HEK293 (cell line): ENCODE results near the gene LRRK1.

Source experiments
- CTCF ChIA-PET: fragments of 350-600 bp; formaldehyde crosslinking; extraction: SDS; loops from one replicate; lab custom pipeline; 2021; ENCODE audit warnings: antibody characterized with exemption; lab: Yijun Ruan, JAX
- POLR2A ChIA-PET: fragments of 300-600 bp; formaldehyde crosslinking; extraction: SDS; loops from one replicate; lab custom pipeline; 2020; ENCODE audit warnings: antibody characterized with exemption, inconsistent platforms; lab: Yijun Ruan, JAX
- H3K27ac ChIP-seq: fragments of 200-500 bp; sonication (Bioruptor generic); 2 replicates; pipeline ENCODE4 v1.5.1; 2014; ENCODE audit warnings: low read depth, low read length, control low read depth, inconsistent platforms; ENCODE audit errors: extremely low read depth
- H3K36me3 ChIP-seq, 2 experiments: fragments of 200-500 bp in 1 of 2; sonication (Bioruptor generic) in 1 of 2; 1 replicate in 1 of 2; 2 replicates in 1 of 2; pipeline ENCODE4 v1.5.1; 2014 to 2017; ENCODE audit warnings: inconsistent platforms in 2 of 2, low read length in 2 of 2; ENCODE audit not compliant: control insufficient read depth in 2 of 2, insufficient read depth in 1 of 2
- H3K4me1 ChIP-seq: fragments of 200-500 bp; sonication (Bioruptor generic); 2 replicates; pipeline ENCODE4 v1.5.1; 2014; ENCODE audit warnings: mild to moderate bottlenecking, low read length, inconsistent platforms; ENCODE audit not compliant: control insufficient read depth, insufficient read depth
- H3K4me3 ChIP-seq: 2 replicates; pipeline ENCODE4 v1.5.1; 2011; ENCODE audit warnings: low read depth, mild to moderate bottlenecking, control low read depth, low read length, moderate library complexity
- H3K9me3 ChIP-seq: fragments of 200-500 bp; sonication (Bioruptor generic); 2 replicates; pipeline ENCODE4 v1.5.1; 2014; ENCODE audit warnings: low read depth, low read length, inconsistent platforms; ENCODE audit not compliant: control insufficient read depth, insufficient read depth
- BCL6B ChIP-seq: fragments of 450-650 bp; formaldehyde crosslinking; IDR thresholded peaks from 2 replicates; pipeline ENCODE4 v1.5.1; 2017; ENCODE audit warnings: missing biosample characterization, missing genetic modification characterization
- SALL2 ChIP-seq: fragments of 450-650 bp; formaldehyde crosslinking; IDR thresholded peaks from 2 replicates; pipeline ENCODE4 v1.5.0; 2017; ENCODE audit warnings: missing biosample characterization, mild to moderate bottlenecking, missing genetic modification characterization, borderline replicate concordance
- ZBTB1 ChIP-seq: fragments of 450-650 bp; formaldehyde crosslinking; IDR thresholded peaks from 2 replicates; pipeline ENCODE4 v1.5.1; 2016; ENCODE audit warnings: missing biosample characterization, missing genetic modification characterization
- ZBTB17 ChIP-seq: fragments of 450-650 bp; formaldehyde crosslinking; IDR thresholded peaks from 2 replicates; pipeline ENCODE4 v1.5.1; 2016; ENCODE audit warnings: missing biosample characterization, missing genetic modification characterization
- ZBTB26 ChIP-seq: fragments of 450-650 bp; formaldehyde crosslinking; optimal IDR thresholded peaks from 2 replicates; pipeline ENCODE3; 2016; ENCODE audit warnings: missing biosample characterization, mild to moderate bottlenecking, missing genetic modification characterization
- ZEB2 ChIP-seq: fragments of 450-650 bp; formaldehyde crosslinking; IDR thresholded peaks from 2 replicates; pipeline ENCODE4 v1.5.1; 2016; ENCODE audit warnings: missing biosample characterization, missing genetic modification characterization
- ZFP41 ChIP-seq: fragments of 450-650 bp; formaldehyde crosslinking; IDR thresholded peaks from 2 replicates; pipeline ENCODE4 v1.5.1; 2016; ENCODE audit warnings: missing biosample characterization, missing genetic modification characterization, borderline replicate concordance
- ZNF18 ChIP-seq: fragments of 450-650 bp; formaldehyde crosslinking; IDR thresholded peaks from 2 replicates; pipeline ENCODE4 v1.5.1; 2016; ENCODE audit warnings: missing biosample characterization, missing genetic modification characterization
- ZNF24 ChIP-seq: fragments of 450-650 bp; formaldehyde crosslinking; IDR thresholded peaks from 2 replicates; pipeline ENCODE4 v1.5.1; 2016; ENCODE audit warnings: missing biosample characterization, missing genetic modification characterization
- ZNF416 ChIP-seq: fragments of 450-650 bp; formaldehyde crosslinking; IDR thresholded peaks from 2 replicates; pipeline ENCODE4 v1.5.1; 2016; ENCODE audit warnings: missing biosample characterization, missing genetic modification characterization
- ZNF426 ChIP-seq: fragments of 450-650 bp; formaldehyde crosslinking; IDR thresholded peaks from 2 replicates; pipeline ENCODE4 v1.5.1; 2017; ENCODE audit warnings: missing biosample characterization, missing genetic modification characterization, mild to moderate bottlenecking, inconsistent platforms, moderate library complexity
- ZNF48 ChIP-seq: fragments of 450-650 bp; formaldehyde crosslinking; IDR thresholded peaks from 2 replicates; pipeline ENCODE4 v1.5.1; 2016; ENCODE audit warnings: missing biosample characterization, missing genetic modification characterization
- ZNF610 ChIP-seq: fragments of 450-650 bp; formaldehyde crosslinking; IDR thresholded peaks from 2 replicates; pipeline ENCODE4 v1.5.1; 2016; ENCODE audit warnings: missing biosample characterization, missing genetic modification characterization, borderline replicate concordance
- ZNF621 ChIP-seq: fragments of 450-650 bp; formaldehyde crosslinking; IDR thresholded peaks from 2 replicates; pipeline ENCODE4 v1.5.1; 2017; ENCODE audit warnings: missing biosample characterization, missing genetic modification characterization
- ZNF677 ChIP-seq: fragments of 450-650 bp; IDR thresholded peaks from 2 replicates; pipeline ENCODE4 v1.5.0; 2018; ENCODE audit warnings: missing biosample characterization, mild to moderate bottlenecking, missing genetic modification characterization, moderate library complexity
- ZNF830 ChIP-seq: fragments of 450-650 bp; IDR thresholded peaks from 2 replicates; pipeline ENCODE4 v1.5.0; 2018; ENCODE audit warnings: missing biosample characterization, missing genetic modification characterization, low read depth, mild to moderate bottlenecking, moderate library complexity
- ZSCAN5A ChIP-seq: fragments of 450-650 bp; formaldehyde crosslinking; IDR thresholded peaks from 2 replicates; pipeline ENCODE4 v1.5.1; 2016; ENCODE audit warnings: missing biosample characterization, missing genetic modification characterization

Gene LRRK1

GRCh38 chr15:100958326-100959065 lies 39.3 kb downstream of the LRRK1 start:
- ChIA-PET POLR2A (no interaction called here), CTCF (interaction anchor here (2.6 kb wide), 1 partner anchor 50 kb away, joined by 9 read pairs; no protein-coding TSS in a partner anchor)
- H3K27ac ChIP-seq, result no peak overlapping the region
- TF ChIP-seq ZNF426 (tag by site-specific recombination), result no peak
- TF ChIP-seq, all 188 proteins: peak for 0
- Histone ChIP-seq H3K9me3 (no peaks in the 10 kb centered on the region), H3K4me3 (no peak overlapping the region), H3K4me1 (no peaks in the 10 kb centered on the region), H3K36me3 (no peaks in the 10 kb centered on the region)

GRCh38 chr15:100959066-100960050 lies 40.2 kb downstream of the LRRK1 start:
- Histone ChIP-seq H3K4me3 (no peak overlapping the region), H3K36me3 (no peaks in the 10 kb centered on the region), H3K4me1 (no peaks in the 10 kb centered on the region), H3K9me3 (no peaks in the 10 kb centered on the region), H3K27ac (no peak overlapping the region)
- ChIA-PET POLR2A (no interaction called here), CTCF (interaction anchor here (0.7 to 2.6 kb wide), 2 partner anchors 34 to 49 kb away, joined by 3 to 9 read pairs; no protein-coding TSS in a partner anchor)
- no peak for TF ChIP-seq ZNF610 (tag by site-specific recombination)
- no peak for TF ChIP-seq ZNF621 (tag by site-specific recombination)
- TF ChIP-seq ZFP41 (tag by site-specific recombination), result no peak
- no peak for TF ChIP-seq ZBTB26 (tag by site-specific recombination)
- TF ChIP-seq ZEB2 (tag by site-specific recombination), result no peak
- TF ChIP-seq ZNF830 (tag by site-specific recombination), result no peak
- TF ChIP-seq ZNF416 (tag by site-specific recombination), result no peak
- no peak for TF ChIP-seq ZBTB17 (tag by site-specific recombination)
- no peak for TF ChIP-seq ZNF426 (tag by site-specific recombination)
- TF ChIP-seq ZNF18 (tag by site-specific recombination), result no peak
- TF ChIP-seq ZNF24 (tag by site-specific recombination), result no peak
- no peak for TF ChIP-seq SALL2 (tag by site-specific recombination)

GRCh38 chr15:100966997-100967396 lies 47.8 kb downstream of the LRRK1 start:
- H3K27ac ChIP-seq, result no peak overlapping the region
- H3K4me3 ChIP-seq, result no peak overlapping the region
- no peaks in the 10 kb centered on the region for H3K9me3 ChIP-seq
- H3K4me1 ChIP-seq, result no peaks in the 10 kb centered on the region
- H3K36me3 ChIP-seq, result no peaks in the 10 kb centered on the region
- CTCF ChIA-PET, result interaction anchor here (0.5 kb wide), 1 partner anchor 49 kb away, joined by 3 read pairs; no protein-coding TSS in a partner anchor
- POLR2A ChIA-PET, result no interaction called here
- TF ChIP-seq ZNF677 (tag by site-specific recombination), result no peak
- no peak for TF ChIP-seq ZSCAN5A (tag by site-specific recombination)
- no peak for TF ChIP-seq ZNF48 (tag by site-specific recombination)
- no peak for TF ChIP-seq ZBTB1
- no peak for TF ChIP-seq BCL6B
